Fibroblast of mammary gland (primary cell): Measurements from ENCODE around the gene PLCD1.

Source experiments
- DNase-seq: peaks from one replicate; pipeline ENCODE4 v3.0.0-alpha.2; 2010; ENCODE audit warnings: low read depth
- H3K4me3 ChIP-seq: 2 replicates; pipeline ENCODE4 v1.5.1; 2011; ENCODE audit warnings: low read depth, mild to moderate bottlenecking, low read length, moderate library complexity; ENCODE audit not compliant: control insufficient read depth
- CTCF ChIP-seq: conservative IDR thresholded peaks from 2 replicates; pipeline ENCODE4 v1.5.1; 2011; ENCODE audit warnings: low read depth, low read length, inconsistent platforms; ENCODE audit not compliant: control insufficient read depth, insufficient read depth

Gene PLCD1

GRCh38 chr3:37969596-37970100 is 59.8 kb downstream of the PLCD1 start:
- no peak for TF ChIP-seq CTCF
- no peak overlapping the region for H3K4me3 ChIP-seq
- no peak for DNase-seq

GRCh38 chr3:37968813-37969595 is 60.4 kb downstream of the PLCD1 start:
- DNase-seq: no peak
- H3K4me3 ChIP-seq: no peak overlapping the region
- TF ChIP-seq CTCF: no peak

GRCh38 chr3:37968199-37968598 is 61.2 kb downstream of the PLCD1 start:
- no peak for TF ChIP-seq CTCF
- H3K4me3 ChIP-seq: no peak overlapping the region
- DNase-seq: no peak

DNA sequence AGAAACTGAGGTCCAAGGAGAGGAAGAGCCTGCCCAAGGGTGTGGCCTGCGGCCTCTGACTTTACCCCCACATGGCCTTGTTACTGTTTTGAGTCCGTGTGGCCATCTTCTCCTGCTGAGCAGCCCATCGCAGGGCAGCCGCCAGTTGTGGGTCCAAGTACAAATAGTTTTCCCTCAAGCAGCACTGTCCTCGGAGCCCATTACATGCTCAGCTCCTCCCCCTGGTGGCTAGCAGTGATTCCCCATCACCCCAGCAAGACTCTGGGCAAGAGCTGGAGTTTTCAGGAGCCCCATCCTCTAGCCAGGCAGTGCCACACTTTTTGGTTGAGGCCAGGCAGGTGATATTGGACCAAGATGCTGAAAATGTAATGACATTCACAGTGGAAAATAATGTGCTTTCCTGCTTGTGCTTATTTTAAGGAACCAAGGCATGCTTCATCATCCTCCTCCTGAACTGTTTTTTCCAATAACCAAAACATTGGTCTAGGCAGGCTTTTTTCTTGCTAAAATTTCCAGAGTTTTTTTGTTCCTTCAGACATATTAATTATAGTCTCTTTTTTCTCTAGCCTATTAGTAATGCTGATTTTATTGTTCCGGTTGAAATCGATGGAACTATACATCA is 62.1 kb downstream of the PLCD1 start:
- DNase-seq: peak; percentile 63
- TF ChIP-seq CTCF: peak; percentile 94
- H3K4me3 ChIP-seq: no peak overlapping the region

- TF ChIP-seq CTCF: no peak
- H3K4me3 ChIP-seq: no peak overlapping the region
- DNase-seq: no peak
These were observed 64.7 kb downstream of the PLCD1 start for GRCh38 chr3:37964716-37965115.

DNA sequence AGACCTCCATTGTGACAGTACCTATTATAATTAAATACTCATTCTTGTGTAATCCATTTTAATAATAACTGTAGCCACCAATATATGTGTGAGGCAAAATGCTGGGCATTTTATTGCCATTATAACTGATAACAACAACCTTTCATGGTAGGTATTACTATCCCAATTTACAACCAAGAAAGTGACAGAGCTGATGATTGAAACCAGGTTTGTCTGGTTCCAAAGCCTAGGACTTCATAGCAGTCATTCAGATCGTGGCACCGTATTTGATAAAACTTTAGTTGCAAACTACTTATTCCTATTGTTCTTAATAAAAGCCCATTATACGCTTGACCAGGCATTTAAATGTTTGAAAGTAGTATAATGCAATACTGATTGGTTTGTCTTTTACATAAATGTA is 65.3 kb downstream of the PLCD1 start:
- no peak overlapping the region for H3K4me3 ChIP-seq
- no peak for DNase-seq
- TF ChIP-seq CTCF: no peak
